IMR-90 (cell line): ENCODE results near the gene CLBA1. TPM values are rescaled to one million over a fixed set of nuclear protein-coding genes. Genes with fewer than 3 reads are reported as not detected.

ENCODE experiments used
- ATAC-seq: fragments of 200-7000 bp; cut with Tn5 transposase; 2 replicates; pipeline ENCODE4 v1.9.1; 2020; ENCODE audit warnings: low read depth, mild to moderate bottlenecking, moderate library complexity
- BruUV-seq: library from RNA; stranded (reverse); fragments of 400-500 nt; replicated peaks from 2 replicates; lab custom pipeline; 2021; lab: Mats Ljungman, UMichigan
- CTCF ChIA-PET: fragments of 300-600 bp; formaldehyde crosslinking; extraction: SDS; loops from one replicate; lab custom pipeline; 2021; ENCODE audit warnings: antibody characterized with exemption; lab: Yijun Ruan, JAX
- POLR2A ChIA-PET: fragments of 300-600 bp; sonication (Branson Sonifier 250); formaldehyde crosslinking; loops from one replicate; lab custom pipeline; 2022; ENCODE audit warnings: antibody characterized with exemption; ENCODE audit not compliant: unreplicated experiment; lab: Charles Lee
- DNase-seq: peaks from one replicate; pipeline ENCODE4 v3.0.0; 2013
- H2AFZ ChIP-seq: replicated peaks from 2 replicates; pipeline ENCODE3; 2013; ENCODE audit warnings: low read length, mild to moderate bottlenecking; ENCODE audit not compliant: poor library complexity
- H2AK5ac ChIP-seq: 2 replicates; pipeline ENCODE4 v1.6.1; 2013; ENCODE audit warnings: low read depth, low read length, inconsistent platforms
- H2AK9ac ChIP-seq: replicated peaks from 2 replicates; pipeline ENCODE3; 2013; ENCODE audit warnings: mild to moderate bottlenecking, low read depth, low read length, moderate library complexity; ENCODE audit not compliant: poor library complexity
- H2BK120ac ChIP-seq: 2 replicates; pipeline ENCODE4 v1.6.1; 2013; ENCODE audit warnings: low read depth, low read length, inconsistent platforms
- H2BK15ac ChIP-seq: 3 replicates; pipeline ENCODE4 v1.6.1; 2013; ENCODE audit warnings: low read depth, low read length, inconsistent platforms
- H2BK20ac ChIP-seq: 2 replicates; pipeline ENCODE4 v1.6.1; 2013; ENCODE audit warnings: low read depth, mild to moderate bottlenecking, inconsistent platforms, low read length, moderate library complexity
- H2BK5ac ChIP-seq: 2 replicates; pipeline ENCODE4 v1.6.1; 2013; ENCODE audit warnings: mild to moderate bottlenecking, low read depth, low read length, inconsistent platforms; ENCODE audit not compliant: poor library complexity, severe bottlenecking
- H3K14ac ChIP-seq: replicated peaks from 2 replicates; pipeline ENCODE4 v1.6.1; 2013; ENCODE audit warnings: low read depth, low read length, inconsistent platforms
- H3K18ac ChIP-seq: 2 replicates; pipeline ENCODE4 v1.6.1; 2013; ENCODE audit warnings: low read depth, low read length, control low read depth
- H3K23ac ChIP-seq: 2 replicates; pipeline ENCODE4 v1.6.1; 2013; ENCODE audit warnings: low read depth, low read length, inconsistent platforms
- H3K27ac ChIP-seq: 2 replicates; pipeline ENCODE4 v1.5.1; 2013; ENCODE audit warnings: mild to moderate bottlenecking, control low read depth, low read length; ENCODE audit not compliant: insufficient read depth
- H3K27me3 ChIP-seq: 2 replicates; pipeline ENCODE4 v1.6.1; 2013; ENCODE audit warnings: low read length; ENCODE audit not compliant: control insufficient read depth, insufficient read depth
- H3K36me3 ChIP-seq: 2 replicates; pipeline ENCODE4 v1.6.1; 2013; ENCODE audit warnings: low read length, mixed read lengths; ENCODE audit not compliant: control insufficient read depth, insufficient read depth
- H3K4ac ChIP-seq: 2 replicates; pipeline ENCODE4 v1.6.1; 2013; ENCODE audit warnings: low read depth, low read length, inconsistent platforms
- H3K4me1 ChIP-seq: 2 replicates; pipeline ENCODE4 v1.6.1; 2013; ENCODE audit warnings: low read length, mixed read lengths; ENCODE audit not compliant: control insufficient read depth, insufficient read depth
- H3K4me2 ChIP-seq: 2 replicates; pipeline ENCODE4 v1.6.1; 2013; ENCODE audit warnings: low read depth, mild to moderate bottlenecking, control low read depth, low read length, moderate library complexity
- H3K4me3 ChIP-seq: 2 replicates; pipeline ENCODE4 v1.5.1; 2013; ENCODE audit warnings: low read depth, mild to moderate bottlenecking, control low read depth, low read length, moderate library complexity; ENCODE audit not compliant: insufficient read depth
- H3K56ac ChIP-seq: 2 replicates; pipeline ENCODE4 v1.6.1; 2013; ENCODE audit warnings: low read length, inconsistent platforms; ENCODE audit not compliant: insufficient read depth; ENCODE audit errors: extremely low read depth
- H3K79me1 ChIP-seq, 2 experiments: 2 replicates each; pipeline ENCODE4 v1.6.1; 2013; ENCODE audit warnings: low read length in 2 of 2, inconsistent platforms in 1 of 2, low read depth in 1 of 2
- H3K9ac ChIP-seq: 2 replicates; pipeline ENCODE4 v1.6.1; 2013; ENCODE audit warnings: low read depth, low read length, control low read depth
- H3K9me1 ChIP-seq: 2 replicates; pipeline ENCODE4 v1.6.1; 2013; ENCODE audit warnings: low read length, inconsistent platforms; ENCODE audit not compliant: insufficient read depth
- H3K9me3 ChIP-seq: 2 replicates; pipeline ENCODE4 v1.6.1; 2013; ENCODE audit warnings: low read length; ENCODE audit not compliant: control insufficient read depth, insufficient read depth
- H4K20me1 ChIP-seq: 2 replicates; pipeline ENCODE4 v1.6.1; 2013; ENCODE audit warnings: low read length, inconsistent platforms; ENCODE audit not compliant: insufficient read depth
- H4K5ac ChIP-seq: 2 replicates; pipeline ENCODE4 v1.6.1; 2013; ENCODE audit warnings: mild to moderate bottlenecking, low read depth, low read length, control low read depth
- H4K8ac ChIP-seq, 2 experiments: 2 replicates each; pipeline ENCODE4 v1.6.1; 2013; ENCODE audit warnings: low read depth in 2 of 2, low read length in 2 of 2, control low read depth in 1 of 2, inconsistent platforms in 1 of 2
- H4K91ac ChIP-seq: 2 replicates; pipeline ENCODE4 v1.6.1; 2013; ENCODE audit warnings: low read depth, low read length, inconsistent platforms; ENCODE audit not compliant: insufficient read depth
- CHD1 ChIP-seq: IDR thresholded peaks from 2 replicates; pipeline ENCODE4 v1.6.1; 2012; ENCODE audit warnings: low read depth, low read length, improper control_type of control experiment
- MXI1 ChIP-seq: IDR thresholded peaks from 2 replicates; pipeline ENCODE4 v1.6.1; 2012; ENCODE audit warnings: low read depth, mild to moderate bottlenecking, low read length, moderate library complexity, borderline replicate concordance
- NFE2L2 ChIP-seq: fragments of 150-350 bp; IDR thresholded peaks from 2 replicates; pipeline ENCODE4 v1.6.1; 2016; ENCODE audit warnings: low read depth, mild to moderate bottlenecking, low read length
- POLR2A ChIP-seq: IDR thresholded peaks from 2 replicates; pipeline ENCODE4 v1.6.1; 2012; ENCODE audit warnings: mild to moderate bottlenecking, low read depth, low read length
- whole genome bisulfite sequencing, 2 experiments: methylation state at CpG; one replicate each; pipeline versions ENCODE4 v1.1.5 to v1.1.7; 2013; ENCODE audit warnings: missing lambda C conversion rate in 2 of 2; ENCODE audit not compliant: insufficient read length in 1 of 2; ENCODE audit errors: extremely low coverage in 2 of 2; 5-methylcytosine and 5-hydroxymethylcytosine counted together
- dilution Hi-C: fragments of 300-500 bp; cut with HindIII; formaldehyde crosslinking; loops from one replicate; pipeline ENCODE4 v1.14.3; 2018; ENCODE audit warnings: low sequenced_read_pairs; ENCODE audit not compliant: unreplicated experiment
- in situ Hi-C: fragments of 300-500 bp; cut with MboI; formaldehyde crosslinking; loops from 3 replicates; pipeline ENCODE4 v1.14.3; 2019; ENCODE audit warnings: low sequenced_read_pairs, inconsistent platforms, mixed read lengths
- intact Hi-C: fragments of 100-400 bp; cut with micrococcal nuclease; formaldehyde crosslinking; loops from 2 replicates; pipeline ENCODE4 v1.10.0; 2022
- polyA plus RNA-seq, 3 experiments: library from polyadenylated mRNA; depleted of rRNA; stranded (reverse); fragments of >200 nt; gene quantifications; 2 replicates each; pipeline ENCODE4 v1.2.3, GENCODE V29; 2012; ENCODE audit warnings: low replicate concordance in 1 of 3
- total RNA-seq: library from RNA; depleted of rRNA; stranded (reverse); fragments of >200 nt; gene quantifications from 2 replicates; pipeline ENCODE4 v1.2.3, GENCODE V29; 2012

Gene CLBA1
- total and polyA plus RNA-seq, 2 of the 4 experiments (the other 2 are of a cell fraction): 2.7 to 6.2 TPM

DNA sequence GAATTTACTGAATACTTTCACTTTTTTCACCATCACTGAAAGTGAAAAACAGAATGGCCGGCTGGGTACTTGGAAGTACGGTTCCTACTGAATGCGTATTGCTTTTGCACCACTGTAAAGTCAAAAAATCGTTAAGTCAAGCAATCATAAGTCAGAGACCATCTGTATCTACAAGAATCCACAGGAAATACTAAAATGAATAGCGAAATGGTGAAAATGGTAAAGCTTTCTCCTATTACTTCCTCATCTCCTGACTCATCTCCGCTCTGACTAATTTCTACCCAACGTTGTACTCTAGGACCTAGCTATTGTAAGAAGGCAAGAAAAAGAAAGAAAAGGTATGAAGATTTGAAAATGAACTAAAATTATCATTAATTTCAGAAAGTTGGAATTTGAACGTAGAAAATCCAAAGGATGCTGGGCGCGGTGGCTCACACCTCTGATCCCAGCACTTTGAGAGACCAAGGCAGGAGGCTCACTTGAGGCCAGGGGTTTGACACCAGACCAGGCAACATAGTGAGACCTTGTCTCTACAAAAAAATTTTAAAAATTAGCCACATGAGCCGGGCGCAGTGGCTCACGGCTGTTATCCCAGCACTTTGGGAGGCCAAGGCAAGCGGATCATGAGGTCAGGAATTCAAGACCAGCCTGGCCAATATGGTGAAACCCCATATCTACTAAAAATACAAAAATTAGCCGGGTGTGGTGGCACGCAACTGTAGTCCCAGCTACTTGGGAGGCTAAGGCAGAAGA, 40.6 kb downstream of the CLBA1 start:
- no peak overlapping the region for H3K23ac ChIP-seq
- WGBS, 2 experiments: 100% methylated on average over 6 of the region's 16 CpGs; no CpG with 5 or more reads in 1 of the 2 experiments
- H3K9ac ChIP-seq: no peak overlapping the region
- ChIA-PET POLR2A (no interaction called here), CTCF (no interaction called here)
- peaks cover 10% of the 10 kb centered on the region for H3K9me1 ChIP-seq
- ATAC-seq: no peak
- intact Hi-C loops: no loop called here
- no peak overlapping the region for H2AFZ ChIP-seq
- no peaks in the 10 kb centered on the region for H3K9me3 ChIP-seq
- no peak overlapping the region for H4K91ac ChIP-seq
- H2BK15ac ChIP-seq: peak overlapping the region; percentile 81; the same call in 2 of the 3 replicates
- no peak overlapping the region for H4K5ac ChIP-seq
- peak overlapping the region; percentile 27; the same call in 1 of the 2 replicates for H3K4ac ChIP-seq
- H3K79me1 ChIP-seq: peaks cover 10 to 16% of the 10 kb centered on the region in 2 experiments; a peak in 3 of 4 replicates
- H2BK20ac ChIP-seq: peak overlapping the region; percentile 33; the same call in 1 of the 2 replicates
- no peaks in the 10 kb centered on the region for H3K36me3 ChIP-seq
- no peak overlapping the region for H3K14ac ChIP-seq
- in situ Hi-C loops: no loop called here
- H2BK120ac ChIP-seq: peak overlapping the region; percentile 45
- peak overlapping the region in 1 of 2 experiments; percentile 42; a peak in 1 of 4 replicates for H4K8ac ChIP-seq
- BruUV-seq: no TSS peak
- no peak for TF ChIP-seq CHD1
- TF ChIP-seq NFE2L2: no peak
- no peak for TF ChIP-seq POLR2A
- no peak for TF ChIP-seq MXI1
- H3K56ac ChIP-seq: no peak overlapping the region
- peak overlapping the region; percentile 56; the same call in 1 of the 2 replicates for H2AK5ac ChIP-seq
- no peak overlapping the region for H3K27ac ChIP-seq
- H4K20me1 ChIP-seq: no peaks in the 10 kb centered on the region
- no peaks in the 10 kb centered on the region; the same call in 1 of the 2 replicates for H3K27me3 ChIP-seq
- dilution Hi-C loops: no loop called here
- no peak overlapping the region for H3K4me2 ChIP-seq
- H3K4me3 ChIP-seq: no peak overlapping the region
- H2AK9ac ChIP-seq: no peak overlapping the region
- peaks cover 9% of the 10 kb centered on the region; the same call in 1 of the 2 replicates for H3K4me1 ChIP-seq
- H2BK5ac ChIP-seq: peak overlapping the region; percentile 84
- peak; percentile 70 for DNase-seq
- H3K18ac ChIP-seq: no peak overlapping the region
